Activated CD8-positive, alpha-beta memory T cell treated with anti-CD3 and anti-CD28 coated beads for 48 hours (primary cell): ENCODE results near the gene OPA1.

Experiments
- DNase-seq, 3 experiments: peaks; one replicate each; pipeline ENCODE4 v3.0.0-alpha.2; 2020; ENCODE audit warnings: low read depth in 2 of 3, low spot score in 2 of 3

The OPA1 gene

DNA sequence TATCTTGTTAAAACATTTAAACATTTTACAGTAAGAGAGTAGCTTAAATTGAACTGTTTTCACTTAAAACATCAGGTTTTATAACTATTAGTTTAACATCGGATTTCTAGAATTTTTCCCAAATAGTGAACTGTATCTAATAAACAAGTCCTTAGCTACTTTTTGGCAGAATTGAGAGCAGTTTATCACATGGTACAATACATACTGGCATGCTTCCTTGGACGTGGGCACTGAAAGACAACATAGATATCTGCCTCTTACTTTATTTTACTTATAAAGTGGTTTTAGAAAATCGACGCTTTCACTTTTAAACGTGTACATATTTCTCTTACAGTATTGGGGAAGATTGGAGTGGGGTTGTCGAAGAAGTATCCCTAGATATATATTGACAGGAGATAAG is 52.8 kb downstream of the OPA1 start:
- no peak for DNase-seq

DNA sequence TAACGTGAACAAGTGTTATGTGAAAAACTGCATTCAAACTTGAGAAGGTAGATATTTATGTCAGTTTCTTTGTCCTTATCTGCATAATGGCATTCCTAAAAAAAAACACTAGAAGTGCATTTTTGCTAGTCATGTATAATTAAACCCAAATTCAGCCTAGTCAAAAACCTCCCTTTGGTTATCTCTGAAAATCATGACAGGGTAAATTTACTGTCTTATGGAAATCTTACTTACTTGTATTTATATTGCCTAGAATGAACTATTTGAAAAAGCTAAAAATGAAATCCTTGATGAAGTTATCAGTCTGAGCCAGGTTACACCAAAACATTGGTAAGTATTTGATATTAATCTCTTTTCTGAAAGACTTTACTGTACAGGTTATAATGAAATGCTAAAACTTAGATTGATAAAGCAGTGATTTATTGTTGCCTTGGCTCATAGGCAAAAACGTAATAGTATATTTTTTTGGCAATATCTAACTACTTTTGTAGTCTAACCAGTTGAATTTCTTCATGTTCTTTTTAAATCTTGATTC is 55.6 kb downstream of the OPA1 start:
- no peak for DNase-seq

DNA sequence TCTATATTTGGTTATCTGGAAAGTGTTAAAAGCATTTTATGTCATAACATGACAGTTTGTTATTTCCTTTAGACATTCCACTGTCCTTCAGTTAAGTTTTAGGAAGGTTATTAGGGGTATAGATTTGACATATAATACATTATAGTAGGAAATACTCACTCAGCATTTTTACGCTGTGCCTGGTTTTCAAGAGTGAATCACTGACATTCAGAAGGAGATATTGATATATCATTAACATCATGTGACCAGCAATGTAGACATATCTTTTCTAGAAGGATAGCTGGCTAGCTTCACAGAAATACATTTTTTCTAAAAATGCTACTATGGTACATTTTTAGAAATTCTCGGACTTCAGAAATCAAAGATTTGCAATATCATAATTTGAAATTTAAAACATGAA is 57.6 kb downstream of the OPA1 start:
- no peak for DNase-seq

DNA sequence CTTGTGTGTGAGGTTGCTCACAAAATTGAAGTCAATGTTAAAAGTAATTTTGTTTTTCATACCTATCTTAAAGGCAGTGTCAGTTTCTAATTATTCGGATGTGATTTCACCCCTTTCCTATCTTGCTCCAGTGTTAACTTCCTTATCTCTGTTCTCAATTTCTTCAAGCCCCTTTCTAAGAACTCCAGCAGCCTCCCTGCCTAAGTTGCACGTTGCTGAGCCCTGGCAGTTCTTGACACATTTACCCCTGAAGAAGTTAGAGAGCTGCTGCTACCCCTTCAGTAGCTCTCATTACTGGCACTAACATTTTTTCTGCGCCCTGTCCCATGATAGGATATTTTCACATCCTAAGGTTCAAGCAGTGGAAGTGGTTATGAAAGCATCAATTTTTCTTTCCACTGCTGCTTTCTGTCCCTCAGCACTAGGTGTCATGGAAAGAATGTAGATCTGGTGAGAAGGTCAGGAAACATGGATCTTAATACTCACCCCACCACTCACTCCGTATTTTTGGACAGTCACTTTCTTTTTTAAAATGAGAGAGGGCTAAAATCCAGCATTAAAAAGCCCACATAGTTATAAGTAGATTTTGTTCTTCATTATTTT is 62.9 kb downstream of the OPA1 start:
- DNase-seq = no peak

DNA sequence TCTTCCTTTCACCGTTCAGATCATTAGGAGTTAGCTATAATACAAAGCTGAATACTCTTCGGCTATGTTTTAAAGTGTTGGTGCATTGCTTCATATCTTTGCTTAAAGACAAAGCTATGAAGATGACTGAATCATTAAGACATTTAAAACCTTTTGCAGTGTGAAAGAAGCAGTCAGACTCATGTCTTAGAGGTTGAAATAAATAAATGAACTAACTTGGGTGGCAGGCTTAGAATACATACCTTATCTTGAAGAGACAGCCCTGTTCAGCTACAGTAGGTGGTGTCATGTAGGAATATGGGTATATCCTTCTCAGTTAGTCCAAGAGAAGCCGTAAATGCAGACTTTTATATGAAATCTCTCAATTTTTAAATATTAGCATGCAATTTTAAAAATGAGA is 63.4 kb downstream of the OPA1 start:
- DNase-seq = no peak

DNA sequence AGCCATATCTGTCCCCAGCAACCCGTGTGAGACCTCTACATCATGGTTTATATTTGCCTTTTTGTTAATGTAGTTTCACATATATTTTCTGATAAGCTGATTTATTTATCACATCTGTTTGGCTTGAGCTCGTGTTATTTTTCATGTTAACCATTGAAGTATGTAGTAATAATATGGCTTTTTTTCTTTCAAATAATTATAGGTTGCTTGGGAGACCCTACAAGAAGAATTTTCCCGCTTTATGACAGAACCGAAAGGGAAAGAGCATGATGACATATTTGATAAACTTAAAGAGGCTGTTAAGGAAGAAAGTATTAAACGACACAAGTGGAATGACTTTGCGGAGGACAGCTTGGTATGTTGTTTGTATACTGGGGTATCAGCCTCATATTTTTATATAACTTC is 63.9 kb downstream of the OPA1 start:
- DNase-seq = no peak

DNA sequence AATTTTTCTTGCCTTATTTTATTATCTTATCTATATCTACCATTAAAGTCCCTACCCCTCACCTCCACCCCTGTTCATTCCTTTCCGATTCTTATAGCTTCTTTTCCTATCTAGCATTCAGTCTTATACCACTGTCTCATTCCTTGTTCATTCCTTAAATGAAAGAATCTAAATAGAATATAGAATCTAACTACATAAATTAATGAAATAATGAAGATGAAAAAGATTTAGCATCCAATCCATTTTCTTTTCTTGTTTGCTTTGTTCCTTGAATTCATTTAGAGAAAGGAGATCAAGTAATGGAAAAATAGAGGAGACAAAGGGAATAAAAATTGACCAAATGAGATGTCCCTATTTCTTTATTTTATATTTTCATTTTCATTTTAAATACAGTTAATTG is 67.2 kb downstream of the OPA1 start:
- no peak for DNase-seq

DNA sequence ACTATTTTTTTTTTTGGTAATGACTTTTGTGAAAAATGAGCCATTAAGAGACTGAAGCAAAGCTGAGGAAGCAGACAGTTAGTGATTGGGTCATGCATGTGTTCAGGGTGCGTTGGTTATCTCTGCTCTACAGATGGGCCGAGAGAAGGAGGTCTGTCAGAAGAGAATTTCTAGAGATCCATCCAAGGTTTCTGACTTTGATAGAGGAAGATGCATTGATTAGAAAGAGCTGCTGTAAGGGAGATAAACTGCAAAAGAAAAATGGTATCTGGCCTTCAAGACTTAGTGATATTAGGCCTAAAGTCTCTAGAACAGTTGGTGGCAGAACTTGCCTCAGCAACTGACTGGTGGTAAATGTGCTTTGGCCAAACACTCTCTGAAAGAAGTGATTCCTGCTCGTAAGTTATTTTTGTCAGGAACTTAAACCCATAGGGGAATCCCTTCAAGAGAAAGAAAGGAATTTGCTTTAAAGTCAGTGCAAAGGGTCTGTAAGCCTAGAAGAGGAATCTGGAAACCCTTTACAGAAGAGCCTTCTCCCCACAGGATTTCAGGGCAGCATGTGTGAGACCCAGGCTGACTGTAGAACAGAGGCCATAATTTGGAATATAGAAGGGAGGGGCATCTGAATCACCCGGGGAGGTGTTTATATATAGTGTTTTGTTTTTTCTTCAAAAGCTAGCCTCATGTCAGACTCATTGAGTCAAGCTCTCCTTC is 67.8 kb downstream of the OPA1 start:
- DNase-seq = no peak

DNA sequence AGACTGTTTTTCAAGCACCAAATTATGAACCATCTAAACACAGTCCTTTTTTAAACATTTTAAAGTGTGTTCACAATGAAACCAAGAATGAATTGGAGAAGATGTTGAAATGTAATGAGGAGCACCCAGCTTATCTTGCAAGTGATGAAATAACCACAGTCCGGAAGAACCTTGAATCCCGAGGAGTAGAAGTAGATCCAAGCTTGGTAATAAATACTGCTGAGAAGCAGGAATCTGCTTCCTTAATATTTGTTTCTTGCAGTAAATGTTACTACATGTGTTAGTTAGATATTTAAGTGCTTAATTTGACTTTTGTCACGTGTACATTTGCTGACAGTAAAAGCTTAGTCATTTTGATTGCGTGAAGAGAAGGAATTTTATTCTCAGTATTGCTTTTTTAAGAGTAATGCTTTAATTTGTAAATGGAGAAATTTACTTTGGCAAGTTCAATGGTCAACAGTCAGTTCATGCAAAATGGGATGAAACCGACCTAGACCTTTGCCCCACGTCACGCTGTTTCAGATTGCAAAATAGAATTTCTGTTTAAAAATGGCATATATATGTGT is 69.8 kb downstream of the OPA1 start:
- DNase-seq = no peak

DNA sequence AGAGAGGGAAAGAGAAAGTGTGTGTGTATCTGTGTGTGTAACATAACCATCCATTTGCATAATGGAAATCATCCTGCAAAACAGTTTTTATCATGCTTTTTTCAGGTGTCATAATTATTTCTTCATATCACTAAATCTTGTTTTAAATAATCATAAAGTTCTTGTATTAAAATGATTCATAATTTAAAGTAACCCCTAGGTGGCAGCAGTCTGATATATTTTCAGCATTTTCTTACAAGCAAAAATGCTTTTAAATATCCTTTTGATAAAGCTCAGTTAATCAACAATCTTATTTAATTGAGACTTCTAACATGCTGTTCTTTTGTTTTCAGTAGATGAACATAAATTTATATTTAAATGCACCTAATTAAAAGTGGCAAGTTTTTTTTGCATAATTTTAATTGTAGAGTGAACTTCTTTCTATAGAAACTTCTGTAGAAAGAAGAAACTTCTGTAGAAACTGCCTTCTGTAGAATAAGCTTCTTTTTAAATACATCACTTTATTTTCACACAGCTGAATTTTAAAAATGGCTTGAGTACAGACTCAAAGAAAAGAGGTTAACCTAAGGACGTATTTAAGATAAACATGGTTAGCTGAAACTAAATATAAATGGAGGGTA is 72.5 kb downstream of the OPA1 start:
- DNase-seq = no peak

DNA sequence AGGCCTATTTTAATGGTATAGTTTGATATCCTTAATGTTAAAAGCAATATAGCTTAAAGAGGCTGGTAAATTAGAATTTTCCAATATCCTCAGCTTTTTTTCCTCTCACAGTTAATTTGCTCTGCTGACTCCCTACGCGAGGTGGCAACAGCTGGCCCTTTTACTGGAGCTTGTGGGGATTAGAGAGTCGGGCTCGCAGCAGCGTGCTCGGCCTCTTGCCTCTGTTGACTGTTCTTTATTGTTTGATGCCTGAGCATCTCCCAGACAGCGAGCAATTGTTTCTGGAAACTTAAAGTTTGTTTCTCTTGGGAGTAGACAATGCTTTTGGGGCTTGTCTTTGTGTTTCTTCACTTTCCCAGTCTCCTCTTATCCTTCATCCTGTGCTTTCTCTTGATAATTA is 80.8 kb downstream of the OPA1 start:
- no peak for DNase-seq

DNA sequence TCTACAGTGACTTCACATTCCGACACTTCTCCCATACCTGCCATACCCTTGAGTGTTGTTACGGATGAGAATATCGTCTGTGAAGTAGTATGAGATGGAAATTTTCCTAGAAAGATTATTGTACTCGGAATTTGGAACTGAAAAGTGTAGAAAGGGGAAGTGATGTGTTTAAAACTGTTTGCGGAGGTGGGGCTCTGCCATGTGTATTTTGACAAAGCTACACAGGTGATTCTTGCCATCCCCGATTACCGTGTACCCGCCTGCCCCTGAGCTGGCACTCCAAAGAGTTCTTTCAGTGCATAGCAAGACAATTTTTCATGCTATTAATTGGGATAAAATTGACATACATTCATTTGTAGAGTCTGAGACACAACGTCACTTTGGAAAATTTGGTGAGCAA is 81.7 kb downstream of the OPA1 start:
- no peak for DNase-seq

DNA sequence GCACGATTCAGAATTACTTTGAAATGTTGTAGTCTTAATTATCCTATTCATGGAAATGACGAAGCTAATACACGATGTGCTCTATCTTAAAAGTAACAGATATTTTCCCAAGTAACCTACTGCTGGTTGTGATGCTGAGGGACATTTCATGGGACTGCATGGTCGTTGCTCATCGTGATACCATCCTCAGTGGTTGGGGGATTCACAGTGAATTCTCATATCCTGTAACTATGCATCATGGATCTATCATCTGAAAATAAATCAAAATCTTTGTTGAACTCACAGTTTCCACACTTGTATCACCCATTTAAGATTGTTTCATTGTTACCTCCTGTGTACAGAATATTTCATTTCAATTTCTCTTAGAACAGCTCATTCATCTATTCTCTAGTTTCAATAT is 84.7 kb downstream of the OPA1 start:
- no peak for DNase-seq

DNA sequence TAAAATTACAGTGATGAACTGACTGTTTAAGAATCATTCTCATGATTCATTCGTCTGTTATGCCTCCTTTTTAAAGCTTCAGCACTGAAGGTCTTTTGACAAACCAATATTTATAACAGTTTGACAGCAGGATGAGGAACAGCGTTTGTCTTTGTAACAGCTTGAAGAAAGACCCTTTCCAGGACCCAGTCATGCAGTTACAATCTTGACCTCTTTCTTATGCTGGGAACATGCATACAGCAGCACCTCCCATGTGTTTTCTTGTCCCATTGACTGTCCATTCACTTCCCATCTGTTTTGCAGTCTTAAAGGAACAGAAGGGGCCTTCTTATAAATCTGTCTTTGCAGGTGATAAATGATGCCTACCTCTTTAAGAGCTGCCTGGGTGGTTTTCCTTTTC is 87.2 kb downstream of the OPA1 start:
- DNase-seq = no peak

DNA sequence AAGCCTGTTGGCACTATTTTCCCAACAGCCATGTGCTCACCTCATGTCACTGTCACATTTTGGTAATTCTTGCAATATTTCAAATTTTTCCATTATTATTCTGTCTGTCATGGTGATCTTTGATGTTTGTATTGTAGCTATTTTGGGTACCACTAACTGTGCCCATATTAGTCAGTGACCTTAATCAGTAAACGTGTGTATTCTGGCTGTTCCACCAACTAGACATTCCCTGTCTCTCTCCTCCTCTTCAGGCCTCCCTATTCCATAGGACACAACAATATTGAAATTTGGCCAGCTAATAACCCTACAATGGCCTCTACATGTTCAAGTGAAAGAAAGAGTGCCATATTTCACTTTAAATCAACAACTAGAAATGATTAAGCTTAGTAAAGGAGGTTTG is 88.6 kb downstream of the OPA1 start:
- DNase-seq = no peak

DNA sequence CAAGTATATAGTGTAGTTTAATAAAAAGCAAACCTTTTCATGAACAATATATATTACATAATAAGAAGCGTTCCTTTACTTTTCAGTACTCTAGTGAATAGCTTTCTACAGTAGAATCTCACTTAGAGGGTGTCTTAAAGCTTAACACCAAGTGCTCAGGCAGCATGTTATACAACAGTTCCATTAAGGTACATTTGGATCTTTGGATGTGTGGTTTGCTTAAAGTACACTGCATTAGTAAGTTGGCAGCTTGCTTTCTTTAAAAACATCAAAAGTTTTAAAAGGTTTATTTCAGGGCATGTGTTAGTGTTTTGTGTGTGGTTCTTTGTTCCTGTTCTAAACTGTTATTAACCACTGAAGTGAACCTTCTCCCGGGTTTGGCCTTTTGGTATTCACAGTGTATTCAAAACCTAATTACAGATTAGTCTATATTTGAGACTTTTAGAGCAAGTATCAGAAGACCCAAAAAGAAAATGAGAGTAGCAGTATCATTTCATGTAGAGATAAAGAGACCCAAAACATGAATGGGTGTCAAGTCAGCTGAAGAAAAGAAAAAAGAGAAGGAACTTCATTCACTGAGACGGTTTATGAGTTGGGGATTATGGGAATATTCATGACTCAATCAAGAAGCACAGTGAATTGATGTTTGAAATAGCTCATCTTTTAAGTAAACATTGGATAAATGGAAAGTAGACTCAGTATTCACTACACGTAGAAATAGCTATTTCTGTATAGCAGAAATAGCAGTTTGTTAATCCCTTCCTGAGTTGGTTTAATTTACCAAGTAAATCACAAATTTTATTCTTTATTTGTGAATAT is 93.9 kb downstream of the OPA1 start:
- DNase-seq = no peak

DNA sequence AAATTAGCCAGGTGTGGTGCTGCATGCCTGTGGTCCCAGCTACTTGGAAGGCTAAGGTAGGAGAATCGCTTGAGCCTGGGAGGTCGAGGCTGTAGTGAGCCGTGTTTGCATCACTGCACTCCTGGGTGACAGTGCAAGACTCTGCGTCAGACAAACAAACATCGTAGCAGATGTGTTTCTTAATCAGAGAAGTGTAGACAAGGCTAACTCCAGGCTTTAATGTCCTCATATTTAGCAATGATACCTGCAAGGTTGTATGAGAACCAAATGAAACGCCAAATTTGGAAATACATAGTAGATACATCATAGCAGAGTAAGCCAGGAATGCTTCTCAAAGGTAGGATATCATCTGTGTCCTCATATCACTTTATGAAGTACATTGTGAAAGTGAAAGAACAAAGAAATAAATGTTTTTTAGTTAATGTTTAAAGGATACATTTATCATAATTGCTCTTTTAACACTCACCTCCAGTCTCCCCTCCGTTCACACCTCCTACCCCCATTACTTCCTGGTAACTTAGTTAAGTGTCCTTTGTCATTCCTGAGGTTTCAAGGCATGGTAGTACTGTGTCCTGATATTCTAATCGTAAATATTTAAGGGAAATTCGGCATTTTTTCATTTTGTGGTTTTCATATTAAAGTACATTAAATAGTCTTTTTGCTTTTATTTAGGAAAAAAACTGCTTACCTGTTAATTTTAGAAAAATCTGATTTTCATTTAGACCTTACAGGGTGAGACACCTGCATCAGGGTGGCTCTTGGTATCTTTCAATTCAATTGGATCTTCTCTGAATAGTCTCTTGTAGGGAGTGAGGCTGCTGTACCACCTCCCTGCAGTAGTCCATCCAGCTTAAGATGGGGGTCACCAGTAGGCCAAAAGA is 96.1 kb downstream of the OPA1 start:
- no peak for DNase-seq

DNA sequence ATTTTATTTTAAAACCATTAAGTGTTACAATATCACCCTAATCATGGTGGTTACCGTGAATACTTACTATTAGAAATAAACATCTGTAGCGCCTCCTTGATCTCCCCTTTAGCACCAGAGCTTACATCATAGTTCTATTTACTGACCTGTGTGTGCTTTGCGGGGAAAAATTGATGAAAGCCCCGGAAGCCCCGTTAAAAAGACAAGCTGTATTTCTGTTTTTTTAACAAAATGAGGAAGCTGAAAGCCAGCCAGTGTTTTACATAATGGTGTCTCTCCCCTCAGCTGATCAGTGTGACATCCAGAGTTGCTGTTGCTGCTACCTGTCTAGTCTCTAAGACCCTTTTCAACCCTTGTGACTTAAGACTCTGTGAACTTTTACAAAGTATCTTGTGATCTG is 100.8 kb downstream of the OPA1 start:
- no peak for DNase-seq

DNA sequence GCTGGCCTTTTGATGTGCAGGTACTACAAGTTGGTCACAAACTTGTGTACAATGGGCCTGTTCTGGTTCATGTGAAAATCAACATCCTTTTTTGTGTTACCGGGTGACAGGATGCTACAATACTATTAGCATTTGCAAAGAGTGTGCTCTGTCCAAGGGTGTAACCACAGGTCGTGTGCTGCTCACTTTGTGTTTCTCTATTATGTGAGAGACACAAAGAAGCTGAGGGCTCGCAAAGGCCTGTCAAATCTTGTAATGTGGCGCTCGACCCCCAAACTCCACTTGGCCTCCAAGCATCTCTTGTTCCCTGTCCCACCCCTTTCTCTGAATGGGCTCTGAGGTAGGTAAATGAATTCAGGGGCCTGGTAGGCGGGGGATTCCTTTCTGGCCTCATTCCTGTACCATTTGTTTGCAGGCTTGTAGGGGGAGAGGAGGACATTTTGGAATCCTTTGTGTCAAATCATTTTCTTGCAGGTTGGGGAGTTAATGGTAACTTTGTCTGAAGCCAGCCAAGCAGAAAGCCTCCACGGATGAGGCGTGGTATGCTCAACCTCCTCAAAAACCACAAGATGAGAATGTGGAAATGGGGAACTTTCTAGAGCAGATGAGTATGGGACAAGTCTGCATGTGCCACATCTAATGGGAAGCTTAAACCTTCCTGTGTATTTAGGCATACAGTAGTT is 109.1 kb downstream of the OPA1 start:
- no peak for DNase-seq

DNA sequence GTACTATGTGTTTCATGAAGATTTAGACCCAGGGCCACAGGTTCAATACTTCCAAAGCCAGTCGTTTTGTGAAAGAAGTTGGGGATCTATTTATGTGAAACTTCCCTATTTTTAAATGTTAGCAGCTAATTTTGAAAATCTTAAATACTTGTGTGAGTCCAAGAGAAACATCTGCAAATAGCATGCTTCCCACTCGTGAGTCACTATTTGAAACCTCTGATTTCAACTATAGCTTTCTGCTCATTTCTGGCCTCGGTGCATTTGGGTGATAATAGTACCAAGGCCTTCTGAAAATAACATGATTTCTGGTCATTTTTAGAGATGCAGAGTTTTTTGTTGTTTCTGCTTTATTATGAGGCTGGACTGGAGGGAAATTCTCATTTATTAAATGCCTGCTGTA is 110.0 kb downstream of the OPA1 start:
- DNase-seq = no peak
